GM23248 (cell line): ENCODE results near the gene SULT1C2. TPM values are rescaled to one million over a fixed set of nuclear protein-coding genes. Genes with fewer than 3 reads are reported as not detected.

Source experiments
- DNase-seq: peaks from one replicate; pipeline ENCODE4 v3.0.0-alpha.2; 2015
- H2AFZ ChIP-seq: fragments of 200-600 bp; sonication (generic); 2 replicates; pipeline ENCODE4 v1.6.1; 2016; ENCODE audit warnings: antibody characterized with exemption
- H3F3A ChIP-seq: fragments of 200-600 bp; sonication (generic); 2 replicates; pipeline ENCODE4 v1.6.1; 2016; ENCODE audit warnings: mild to moderate bottlenecking, antibody characterized with exemption, mixed run types; ENCODE audit not compliant: insufficient read depth
- H3K27ac ChIP-seq: fragments of 200-600 bp; sonication (generic); 2 replicates; pipeline ENCODE4 v1.5.1; 2016; ENCODE audit warnings: mild to moderate bottlenecking
- H3K27me3 ChIP-seq: fragments of 200-600 bp; sonication (generic); replicated peaks from 2 replicates; pipeline ENCODE4 v1.6.1; 2016; ENCODE audit warnings: mild to moderate bottlenecking; ENCODE audit not compliant: insufficient read depth
- H3K36me3 ChIP-seq: fragments of 200-600 bp; sonication (generic); 2 replicates; pipeline ENCODE4 v1.6.1; 2016; ENCODE audit warnings: low read depth, mild to moderate bottlenecking
- H3K4me1 ChIP-seq: fragments of 200-600 bp; sonication (generic); 2 replicates; pipeline ENCODE4 v1.6.1; 2016; ENCODE audit warnings: mild to moderate bottlenecking; ENCODE audit not compliant: insufficient read depth
- H3K4me2 ChIP-seq: fragments of 200-600 bp; sonication (generic); one replicate; pipeline ENCODE4 v1.6.1; 2016; ENCODE audit warnings: mild to moderate bottlenecking; ENCODE audit not compliant: unreplicated experiment
- H3K4me3 ChIP-seq: fragments of 200-600 bp; sonication (generic); 2 replicates; pipeline ENCODE4 v1.5.1; 2016; ENCODE audit warnings: mild to moderate bottlenecking
- H3K79me2 ChIP-seq: fragments of 200-600 bp; sonication (generic); 2 replicates; pipeline ENCODE4 v1.6.1; 2016; ENCODE audit warnings: mild to moderate bottlenecking; ENCODE audit not compliant: insufficient read depth
- H3K9ac ChIP-seq: fragments of 200-600 bp; sonication (generic); 2 replicates; pipeline ENCODE4 v1.6.1; 2016; ENCODE audit warnings: mild to moderate bottlenecking
- H3K9me2 ChIP-seq: fragments of 200-600 bp; sonication (generic); 2 replicates; pipeline ENCODE4 v1.6.1; 2016; ENCODE audit warnings: mixed run types, mild to moderate bottlenecking, moderate library complexity; ENCODE audit not compliant: insufficient read depth
- H3K9me3 ChIP-seq: fragments of 200-600 bp; sonication (generic); one replicate; pipeline ENCODE4 v1.6.1; 2017; ENCODE audit warnings: low read depth
- H4K20me1 ChIP-seq: fragments of 200-600 bp; sonication (generic); 2 replicates; pipeline ENCODE4 v1.6.0; 2016; ENCODE audit not compliant: insufficient read depth
- EZH2 ChIP-seq: fragments of 200-600 bp; sonication (generic); IDR thresholded peaks from 2 replicates; pipeline ENCODE4 v1.6.1; 2018; ENCODE audit warnings: antibody characterized with exemption, mild to moderate bottlenecking; ENCODE audit not compliant: insufficient read depth, poor library complexity, severe bottlenecking
- EZH2phosphoT487 ChIP-seq: fragments of 200-600 bp; sonication (generic); IDR thresholded peaks from 2 replicates; pipeline ENCODE4 v1.6.1; 2018; ENCODE audit warnings: antibody characterized with exemption, moderate library complexity, mild to moderate bottlenecking, low read depth; ENCODE audit not compliant: insufficient read depth
- WGBS, 2 experiments: methylation state at CpG; one replicate each; pipeline ENCODE4 v1.1.6; 2015 to 2017; ENCODE audit warnings: low lambda C conversion rate in 2 of 2, low coverage in 1 of 2; ENCODE audit errors: missing lambda C conversion rate in 2 of 2; 5-methylcytosine and 5-hydroxymethylcytosine counted together
- in situ Hi-C: fragments of 300-500 bp; cut with MboI; formaldehyde crosslinking; loops from 2 replicates; pipeline ENCODE4 v1.15.0; 2020
- polyA plus RNA-seq: library from polyadenylated mRNA; unstranded; fragments of >200 nt; fragmentation: Nextera tagmentation; extraction: Ambion mirVana; gene quantifications from 2 replicates; pipeline ENCODE4 v1.2.1, GENCODE V29; 2016
- total RNA-seq: library from RNA; depleted of rRNA; stranded (reverse); fragments of >200 nt; shearing (Covaris generic); gene quantifications from 2 replicates; pipeline ENCODE4 v1.2.3, GENCODE V29; 2014

The SULT1C2 gene
- total and polyA plus RNA-seq, 2 experiments from 2014 or later: not detected

DNA sequence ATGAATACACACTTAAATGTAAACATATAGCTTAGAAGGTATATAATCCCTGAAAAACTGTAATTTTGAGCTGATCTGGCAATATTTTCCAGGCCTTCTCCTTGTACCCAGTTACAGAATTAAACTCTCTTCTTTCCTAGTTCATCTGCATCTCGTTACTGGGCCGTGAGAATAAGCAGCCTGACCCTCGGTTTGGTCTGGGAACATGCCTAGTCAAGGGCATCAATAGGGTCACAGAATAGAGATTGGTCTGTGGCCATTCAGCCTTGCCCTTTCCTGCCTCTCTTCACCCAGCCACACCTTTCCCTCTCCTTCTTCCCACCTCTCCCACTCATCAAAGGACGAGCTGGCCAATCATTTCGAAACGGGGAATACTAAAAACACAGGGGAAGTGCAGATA lies 27.3 kb downstream of the SULT1C2 start:
- peaks cover 7% of the 10 kb centered on the region; the same call in 1 of the 2 replicates for H3K4me1 ChIP-seq
- no peaks in the 10 kb centered on the region for H4K20me1 ChIP-seq
- WGBS, 2 experiments: 28 to 36% methylated on average over 6 of the region's 6 CpGs
- no peak overlapping the region for H3K9ac ChIP-seq
- DNase-seq: no peak
- no peak overlapping the region for H3K4me3 ChIP-seq
- H3K9me3 ChIP-seq: no peaks in the 10 kb centered on the region
- no peaks in the 10 kb centered on the region for H3K36me3 ChIP-seq
- H2AFZ ChIP-seq: no peak overlapping the region
- H3K27me3 ChIP-seq: no peaks in the 10 kb centered on the region
- no peaks in the 10 kb centered on the region for H3K79me2 ChIP-seq
- H3K27ac ChIP-seq: no peak overlapping the region
- no peak overlapping the region for H3K4me2 ChIP-seq
- no peaks in the 10 kb centered on the region for H3F3A ChIP-seq
- no peak for TF ChIP-seq EZH2
- in situ Hi-C loops: no loop called here
- no peaks in the 10 kb centered on the region for H3K9me2 ChIP-seq

DNA sequence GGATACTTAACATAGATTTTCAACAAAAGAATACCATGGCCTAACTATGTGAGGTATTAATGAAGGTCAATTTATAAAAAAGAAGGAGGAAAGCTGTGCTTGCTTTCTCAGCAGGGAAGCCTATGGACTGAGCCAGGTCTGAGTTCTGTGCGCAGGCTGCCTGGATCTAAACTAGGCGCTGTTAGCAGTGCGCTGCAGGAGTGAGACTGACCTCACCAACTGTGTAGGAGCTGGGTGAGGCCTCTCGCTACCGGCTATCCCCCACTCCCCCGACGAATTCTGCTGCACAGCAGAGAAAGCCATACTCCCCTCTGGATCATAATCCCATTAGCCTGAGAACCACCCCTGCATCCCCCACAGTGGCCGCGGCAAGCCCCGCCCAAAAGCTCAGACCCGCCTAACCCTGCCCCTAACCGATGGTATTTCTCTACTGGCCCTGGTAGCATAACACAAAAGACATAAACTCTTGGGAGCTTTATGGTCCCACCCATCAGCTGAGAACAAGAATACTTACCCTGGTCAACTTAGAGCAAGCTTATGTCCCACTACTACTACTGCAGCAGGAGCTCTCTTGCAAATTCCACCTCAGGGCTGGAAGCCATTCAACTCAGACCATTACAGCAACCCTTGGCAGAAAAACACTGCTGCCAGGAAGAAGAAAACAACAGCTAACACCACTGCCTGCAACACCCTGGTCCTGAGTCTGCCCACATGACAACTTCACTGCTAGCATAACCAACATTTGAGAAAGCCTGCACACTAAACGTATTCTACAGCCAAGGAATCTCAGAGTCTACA lies 28.0 kb downstream of the SULT1C2 start:
- 76 to 80% methylated on average over 13 of the region's 13 CpGs for WGBS, 2 experiments
- H2AFZ ChIP-seq: no peak overlapping the region

GRCh38 chr2:108320326-108320922 lies 31.7 kb downstream of the SULT1C2 start:
- Histone ChIP-seq H3K4me2 (no peak overlapping the region), H3K27me3 (no peaks in the 10 kb centered on the region), H3K9me3 (no peaks in the 10 kb centered on the region), H4K20me1 (no peaks in the 10 kb centered on the region), H3K79me2 (no peaks in the 10 kb centered on the region), H3K27ac (no peak overlapping the region), H3K36me3 (no peaks in the 10 kb centered on the region), H2AFZ (no peak overlapping the region), H3K4me3 (no peak overlapping the region), H3K4me1 (peaks cover 27% of the 10 kb centered on the region), H3K9me2 (no peaks in the 10 kb centered on the region), H3F3A (peaks cover 14% of the 10 kb centered on the region), H3K9ac (no peak overlapping the region)
- TF ChIP-seq EZH2: no peak
- no peak for TF ChIP-seq EZH2phosphoT487
- in situ Hi-C loops: no loop called here
- WGBS, 2 experiments: 86 to 87% methylated on average over 6 of the region's 6 CpGs
- DNase-seq: no peak

More for the DNA sequence above, 28.0 kb downstream of the SULT1C2 start:
- no peaks in the 10 kb centered on the region for H3K27me3 ChIP-seq
- H3K4me2 ChIP-seq: no peak overlapping the region
- no peak for DNase-seq
- no peaks in the 10 kb centered on the region for H3K9me2 ChIP-seq
- H3K27ac ChIP-seq: no peak overlapping the region
- H3K4me1 ChIP-seq: peaks cover 7% of the 10 kb centered on the region; the same call in 1 of the 2 replicates
- no peaks in the 10 kb centered on the region for H4K20me1 ChIP-seq
- no peak overlapping the region for H3K9ac ChIP-seq
- in situ Hi-C loops: no loop called here
- no peaks in the 10 kb centered on the region for H3F3A ChIP-seq
- TF ChIP-seq EZH2 (no peak), EZH2phosphoT487 (no peak)
- H3K36me3 ChIP-seq: no peaks in the 10 kb centered on the region
- no peak overlapping the region for H3K4me3 ChIP-seq
- H3K79me2 ChIP-seq: no peaks in the 10 kb centered on the region
- no peaks in the 10 kb centered on the region for H3K9me3 ChIP-seq

GRCh38 chr2:108323619-108324018 lies 34.9 kb downstream of the SULT1C2 start:
- in situ Hi-C loops: no loop called here
- H3K4me3 ChIP-seq: no peak overlapping the region
- H3K9ac ChIP-seq: no peak overlapping the region
- peak overlapping the region; percentile 75; the same call in 1 of the 2 replicates for H3K27ac ChIP-seq
- H3K4me2 ChIP-seq: peak overlapping the region; percentile 9
- H2AFZ ChIP-seq: peak overlapping the region; percentile 34; the same call in 1 of the 2 replicates
- no peaks in the 10 kb centered on the region for H3K79me2 ChIP-seq
- H3F3A ChIP-seq: peaks cover 14% of the 10 kb centered on the region
- no peaks in the 10 kb centered on the region for H3K27me3 ChIP-seq
- H3K9me3 ChIP-seq: no peaks in the 10 kb centered on the region
- H3K4me1 ChIP-seq: peaks cover 27% of the 10 kb centered on the region
- no peaks in the 10 kb centered on the region for H3K36me3 ChIP-seq
- H4K20me1 ChIP-seq: no peaks in the 10 kb centered on the region
- TF ChIP-seq EZH2phosphoT487 (no peak), EZH2 (no peak)
- no peaks in the 10 kb centered on the region for H3K9me2 ChIP-seq
- peak; percentile 64 for DNase-seq
- WGBS, 2 experiments: 52 to 62% methylated on average over 5 of the region's 5 CpGs
